Epithelial cell of esophagus (primary cell): ENCODE results near the gene LCN10.

Experiments
- DNase-seq: peaks from one replicate; pipeline ENCODE4 v3.0.0; 2010; ENCODE audit warnings: low read depth
- H3K4me3 ChIP-seq: 2 replicates; pipeline ENCODE4 v1.5.1; 2011; ENCODE audit warnings: mild to moderate bottlenecking, low read length, control low read depth
- CTCF ChIP-seq: IDR thresholded peaks from 2 replicates; pipeline ENCODE4 v1.5.1; 2011; ENCODE audit warnings: low read depth, mild to moderate bottlenecking, low read length, control low read depth, inconsistent platforms; ENCODE audit not compliant: insufficient read depth; ENCODE audit errors: missing control alignments

Gene LCN10

GRCh38 chr9:136688274-136689107 lies 54.2 kb downstream of the LCN10 start:
- no peak for DNase-seq
- TF ChIP-seq CTCF = no peak
- H3K4me3 ChIP-seq = no peak overlapping the region
